ENCODE results near the gene PTOV1.

- TF ChIP-seq CTCF (IDR thresholded peaks at IDR 0.05; ENCODE audit: low read depth, low read length, missing input control): no peak
- no peak for TF ChIP-seq GABPA (IDR thresholded peaks at IDR 0.05 in 1 of 2, conservative IDR thresholded peaks at IDR 0.05 in 1 of 2)
- no peak for TF ChIP-seq SP1 (IDR thresholded peaks at IDR 0.05)
- no peak for TF ChIP-seq ATF3 (IDR thresholded peaks at IDR 0.05)
- no peak for TF ChIP-seq RAD21 (IDR thresholded peaks at IDR 0.05)
- no peak for TF ChIP-seq MAX (IDR thresholded peaks at IDR 0.05)
- TF ChIP-seq, protein P1, sequence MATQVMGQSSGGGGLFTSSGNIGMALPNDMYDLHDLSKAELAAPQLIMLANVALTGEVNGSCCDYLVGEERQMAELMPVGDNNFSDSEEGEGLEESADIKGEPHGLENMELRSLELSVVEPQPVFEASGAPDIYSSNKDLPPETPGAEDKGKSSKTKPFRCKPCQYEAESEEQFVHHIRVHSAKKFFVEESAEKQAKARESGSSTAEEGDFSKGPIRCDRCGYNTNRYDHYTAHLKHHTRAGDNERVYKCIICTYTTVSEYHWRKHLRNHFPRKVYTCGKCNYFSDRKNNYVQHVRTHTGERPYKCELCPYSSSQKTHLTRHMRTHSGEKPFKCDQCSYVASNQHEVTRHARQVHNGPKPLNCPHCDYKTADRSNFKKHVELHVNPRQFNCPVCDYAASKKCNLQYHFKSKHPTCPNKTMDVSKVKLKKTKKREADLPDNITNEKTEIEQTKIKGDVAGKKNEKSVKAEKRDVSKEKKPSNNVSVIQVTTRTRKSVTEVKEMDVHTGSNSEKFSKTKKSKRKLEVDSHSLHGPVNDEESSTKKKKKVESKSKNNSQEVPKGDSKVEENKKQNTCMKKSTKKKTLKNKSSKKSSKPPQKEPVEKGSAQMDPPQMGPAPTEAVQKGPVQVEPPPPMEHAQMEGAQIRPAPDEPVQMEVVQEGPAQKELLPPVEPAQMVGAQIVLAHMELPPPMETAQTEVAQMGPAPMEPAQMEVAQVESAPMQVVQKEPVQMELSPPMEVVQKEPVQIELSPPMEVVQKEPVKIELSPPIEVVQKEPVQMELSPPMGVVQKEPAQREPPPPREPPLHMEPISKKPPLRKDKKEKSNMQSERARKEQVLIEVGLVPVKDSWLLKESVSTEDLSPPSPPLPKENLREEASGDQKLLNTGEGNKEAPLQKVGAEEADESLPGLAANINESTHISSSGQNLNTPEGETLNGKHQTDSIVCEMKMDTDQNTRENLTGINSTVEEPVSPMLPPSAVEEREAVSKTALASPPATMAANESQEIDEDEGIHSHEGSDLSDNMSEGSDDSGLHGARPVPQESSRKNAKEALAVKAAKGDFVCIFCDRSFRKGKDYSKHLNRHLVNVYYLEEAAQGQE (IDR thresholded peaks at IDR 0.05): no peak
- TF ChIP-seq FOXA1 (IDR thresholded peaks at IDR 0.05): no peak
- no peak for TF ChIP-seq TAF1 (conservative IDR thresholded peaks at IDR 0.05)
- TF ChIP-seq RXRA (IDR thresholded peaks at IDR 0.05): no peak
- TF ChIP-seq EGR1 (IDR thresholded peaks at IDR 0.05; ENCODE audit: low read depth in 2 of 2): no peak
- no peak for TF ChIP-seq YY1 (IDR thresholded peaks at IDR 0.05)
- no peak for TF ChIP-seq NR2F2 (IDR thresholded peaks at IDR 0.05)
- no peak for TF ChIP-seq JUND (IDR thresholded peaks at IDR 0.05)
Measured at GRCh38 chr19:49894879-49895565, 44.1 kb downstream of the PTOV1 start.
